ENCODE data around the gene KIRREL3. TPM values are rescaled to one million over a fixed set of nuclear protein-coding genes. Genes with fewer than 3 reads are reported as not detected.
A peak's percentile ranks its signal among the peaks of the same experiment; 100 is the strongest.
"Not testable (repeated sequence)": the region's sequence is repeated elsewhere in the genome, so short reads cannot be mapped to it uniquely, and the experiment has no call there.

The KIRREL3 gene
- total and polyA plus RNA-seq, 2 of the 8 experiments (the other 6 are each of a cell fraction or from before 2014, with no cell fraction given): 0.29 to 0.32 TPM

DNA sequence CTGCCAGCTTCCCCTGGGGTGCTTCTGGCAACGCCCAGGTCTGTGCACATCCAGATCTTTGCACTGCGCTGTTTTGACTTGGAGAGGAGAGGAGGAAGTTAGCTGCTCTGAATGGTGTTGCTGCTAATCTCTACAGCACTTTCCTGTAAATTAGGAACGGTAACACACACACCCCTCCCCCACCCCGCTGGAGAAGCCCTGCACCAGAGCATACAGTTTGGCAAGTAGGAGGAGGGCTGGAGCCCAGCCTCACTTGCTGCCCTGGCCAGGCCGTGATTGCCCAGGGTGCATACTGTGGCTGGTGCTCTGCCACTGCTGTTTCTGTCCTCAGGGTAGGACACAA, 613.9 kb downstream of the KIRREL3 start:
- not testable (repeated sequence) for H3K36me3 ChIP-seq (ENCODE audit: control insufficient read depth in 2 of 4, insufficient read depth in 4 of 4, low read length in 3 of 4); H3K23ac ChIP-seq (ENCODE audit: insufficient read length); H4K91ac ChIP-seq (replicated peaks; ENCODE audit: insufficient read length, low read length); H2BK5ac ChIP-seq (ENCODE audit: low read depth, low read length); H2BK120ac ChIP-seq (replicated peaks; ENCODE audit: low read depth, low read length); H3K27ac ChIP-seq (ENCODE audit: low read depth, low read length); H3K56ac ChIP-seq (replicated peaks; ENCODE audit: insufficient read length, low read depth, low read length); H3K23me2 ChIP-seq (ENCODE audit: low read depth, low read length); H3K27me3 ChIP-seq (replicated peaks in 1 of 4; ENCODE audit: control insufficient read depth in 3 of 4, extremely low read depth in 1 of 4, insufficient read depth in 3 of 4, low read length in 3 of 4); H3K79me1 ChIP-seq (ENCODE audit: low read depth, low read length); H3K4me3 ChIP-seq (ENCODE audit: extremely low read depth in 1 of 4, insufficient read depth in 2 of 4, low read depth in 3 of 4, low read length in 4 of 4); H3K79me2 ChIP-seq (ENCODE audit: control insufficient read depth in 1 of 2, insufficient read depth in 2 of 2, low read length in 2 of 2); H2BK15ac ChIP-seq (ENCODE audit: low read length); H3K9ac ChIP-seq (replicated peaks in 1 of 4; ENCODE audit: extremely low read depth in 1 of 4, low read depth in 3 of 4, low read length in 3 of 4); H3K14ac ChIP-seq (ENCODE audit: insufficient read length); H2BK12ac ChIP-seq (ENCODE audit: low read depth, low read length); H2AK5ac ChIP-seq (ENCODE audit: low read depth, low read length); H4K20me1 ChIP-seq (replicated peaks in 1 of 2; ENCODE audit: control insufficient read depth in 1 of 2, insufficient read depth in 2 of 2, low read length in 2 of 2); H2AFZ ChIP-seq (ENCODE audit: low read length); H4K8ac ChIP-seq (ENCODE audit: extremely low read depth, insufficient read depth, low read length); H3K4ac ChIP-seq (replicated peaks; ENCODE audit: insufficient read length, low read depth, low read length); DNase-seq (ENCODE audit: low read depth in 1 of 2, low spot score in 2 of 2); H4K5ac ChIP-seq (ENCODE audit: insufficient read length, low read depth, low read length); H3K9me3 ChIP-seq (ENCODE audit: insufficient read depth in 2 of 2, low read depth in 1 of 2, low read length in 1 of 2); H3K4me1 ChIP-seq (replicated peaks in 1 of 4; ENCODE audit: control insufficient read depth in 3 of 4, insufficient read depth in 4 of 4, low read length in 3 of 4); H2BK20ac ChIP-seq (ENCODE audit: low read length)
- peak; percentile 98 for FAIRE-seq
- CTCF ChIA-PET (ENCODE audit: partially characterized antibody): interaction anchor here (0.9 to 1.6 kb wide), 2 partner anchors 16 to 29 kb away, joined by 3 to 4 read pairs; no protein-coding TSS in a partner anchor
- H3K18ac ChIP-seq (ENCODE audit: extremely low read depth, low read length): peak overlapping the region; percentile 48
- POLR2A ChIA-PET (ENCODE audit: partially characterized antibody): interaction anchor here (0.9 to 1.2 kb wide), 2 partner anchors 16 to 29 kb away, joined by 3 read pairs; no protein-coding TSS in a partner anchor
- peak overlapping the region in 1 of 2 experiments; percentile 4; a peak in 1 of 4 replicates for H3K4me2 ChIP-seq (ENCODE audit: insufficient read depth in 1 of 2, low read depth in 2 of 2, low read length in 2 of 2)
- 68% methylated on average over 5 of the region's 5 CpGs; no CpG with 5 or more reads in 1 of the 2 experiments for WGBS, 2 experiments (ENCODE audit: extremely low coverage in 1 of 2, insufficient coverage in 1 of 2, insufficient read length in 1 of 2, insufficient replicate concordance in 2 of 2, low coverage in 1 of 2, low lambda C conversion rate in 2 of 2, missing lambda C conversion rate in 1 of 2)

Measured in H1 (cell line).